Heart right ventricle (tissue), 16 donors: Measurements from ENCODE around the gene UNKL. TPM values are rescaled to one million over a fixed set of nuclear protein-coding genes. Genes with fewer than 3 reads are reported as not detected.
A peak's percentile ranks its signal among the peaks of the same experiment; 100 is the strongest.

Experiments
- ATAC-seq, 8 donors: fragments of 200-7000 bp; cut with Tn5 transposase; one replicate each; pipeline ENCODE4 v1.9.1; 2020; ENCODE audit warnings: mild to moderate bottlenecking in 8 of 8, moderate library complexity in 8 of 8, moderate number of reproducible peaks in 1 of 8
- DNase-seq, 2 donors: peaks; one replicate each; pipeline ENCODE4 v3.0.0-alpha.2; 2020
- H3K27ac ChIP-seq, 10 donors: fragments of 200-600 bp; sonication (generic) in 2 of 10; one replicate each; pipeline versions ENCODE4 v1.5.0 to v1.8.0; 2020 to 2022; ENCODE audit warnings: mild to moderate bottlenecking in 3 of 10
- H3K27me3 ChIP-seq, 7 donors: fragments of 200-600 bp; one replicate each; pipeline ENCODE4 v1.8.0; 2021 to 2022; ENCODE audit warnings: mild to moderate bottlenecking in 2 of 7
- H3K36me3 ChIP-seq, 9 donors: fragments of 200-600 bp; sonication (generic) in 1 of 9; one replicate each; pipeline versions ENCODE4 v1.5.0 to v1.8.0; 2020 to 2022; ENCODE audit warnings: mild to moderate bottlenecking in 2 of 9
- H3K4me1 ChIP-seq, 9 donors: fragments of 200-600 bp; sonication (generic) in 1 of 9; one replicate each; pipeline versions ENCODE4 v1.5.0 to v1.8.0; 2020 to 2022; ENCODE audit warnings: mild to moderate bottlenecking in 4 of 9
- H3K4me3 ChIP-seq, 10 donors: fragments of 200-600 bp; sonication (generic) in 2 of 10; one replicate each; pipeline versions ENCODE4 v1.5.0 to v1.8.0; 2020 to 2022; ENCODE audit warnings: mild to moderate bottlenecking in 7 of 10, moderate library complexity in 2 of 10
- H3K9me3 ChIP-seq, 11 donors: fragments of 200-600 bp in 10 of 11; sonication (generic) in 2 of 11; one replicate each; pipeline versions ENCODE4 v1.5.0 to v1.8.0; 2013 to 2022; ENCODE audit warnings: mild to moderate bottlenecking in 2 of 11, control low read depth in 1 of 11, moderate library complexity in 1 of 11
- WGBS, 2 donors: extraction: QIAGEN DNeasy Blood & Tissue Kit; methylation state at CpG; one replicate each; pipeline ENCODE4 v1.1.7; 2013; ENCODE audit warnings: inconsistent platforms in 1 of 2; 5-methylcytosine and 5-hydroxymethylcytosine counted together
- intact Hi-C, 10 donors: fragments of 100-400 bp; cut with DNase I; formaldehyde crosslinking; loops; one replicate each; pipeline versions ENCODE4 v1.11.1 to v1.14.2; 2022
- polyA plus RNA-seq, 2 donors: library from polyadenylated mRNA; stranded (reverse); fragments of 200-250 nt; gene quantifications; one replicate each; pipeline ENCODE4 v1.2.3, GENCODE V29; 2013
- total RNA-seq, 10 donors: library from RNA; stranded (reverse); fragmentation: NEBNext Ultra II Directional in 3 of 10; extraction: Animal tissue kit (Norgen Biotek cat#: 25700) in 3 of 10; gene quantifications; one replicate each; pipeline versions ENCODE4 v1.2.1 to v1.2.4, GENCODE V29; 2021 to 2023
- TF ChIP-seq, protein P1 (sequence below), 9 donors: fragments of 200-600 bp; sonication (generic) in 2 of 9; IDR thresholded peaks; one replicate each; pipeline versions ENCODE4 v1.5.0 to v1.8.0; 2021 to 2022; ENCODE audit warnings: antibody characterized with exemption in 9 of 9, mild to moderate bottlenecking in 5 of 9, moderate library complexity in 1 of 9
- donor health status: Arrhythmogenic right ventricular cardiomyopathy.
- donor health status: ischemic (EF 13 %, LVEDD 7.1; RV severe dilation, severe dysfunction).
- donor health status: healthy with polysubstance abuse.
- donor health status: DM: no; HTN: yes; CAD: no.
- donor health status: DM: no; HTN: no; CAD: no.
- donor health status: ischemic (EF 25% LVEDD 6.9; RV normal size, moderate dysfunction).
- donor health status: ischemic (EF 25% LVEDD 5.7; RV mildly dilated, moderate dysfunction).
- donor health status: healthy.
- donor health status: DM: yes; HTN: yes; CAD: no.
- donor health status: Ischemic cardiomyopathy.
- donor health status: ischemic (EF 35%, LVEDD 5.7; RV mildly dilated, moderate dysfunction).
- donor health status: nonischemic (EF 11% LVEDD 7.7; RV severe dilation, severe dysfunction).
- donor health status: DM: yes; HTN: yes; CAD: no.
- donor health status: PGD.
- donor health status: ischemic (EF 29% LVEDD 5.4; RV normal size, mild dysfunction).
- donor health status: nonischemic (EF 23%, LVEDD 6.1; RV moderate dilation, normal function).

The UNKL gene
- total and polyA plus RNA-seq, 12 donors: 3.3 to 20.4 (median 11.4) TPM

- whole genome bisulfite sequencing, 2 donors: 94 to 96% methylated on average over 7 of the region's 7 CpGs
- Histone ChIP-seq H3K27ac (no peak overlapping the region), H3K9me3 (no peaks in the 10 kb centered on the region), H3K4me3 (no peak overlapping the region), H3K36me3 (peaks cover 0 to 96% (median 25%) of the 10 kb centered on the region in 9 donors), H3K4me1 (no peaks in the 10 kb centered on the region), H3K27me3 (no peaks in the 10 kb centered on the region)
- TF ChIP-seq, protein P1, sequence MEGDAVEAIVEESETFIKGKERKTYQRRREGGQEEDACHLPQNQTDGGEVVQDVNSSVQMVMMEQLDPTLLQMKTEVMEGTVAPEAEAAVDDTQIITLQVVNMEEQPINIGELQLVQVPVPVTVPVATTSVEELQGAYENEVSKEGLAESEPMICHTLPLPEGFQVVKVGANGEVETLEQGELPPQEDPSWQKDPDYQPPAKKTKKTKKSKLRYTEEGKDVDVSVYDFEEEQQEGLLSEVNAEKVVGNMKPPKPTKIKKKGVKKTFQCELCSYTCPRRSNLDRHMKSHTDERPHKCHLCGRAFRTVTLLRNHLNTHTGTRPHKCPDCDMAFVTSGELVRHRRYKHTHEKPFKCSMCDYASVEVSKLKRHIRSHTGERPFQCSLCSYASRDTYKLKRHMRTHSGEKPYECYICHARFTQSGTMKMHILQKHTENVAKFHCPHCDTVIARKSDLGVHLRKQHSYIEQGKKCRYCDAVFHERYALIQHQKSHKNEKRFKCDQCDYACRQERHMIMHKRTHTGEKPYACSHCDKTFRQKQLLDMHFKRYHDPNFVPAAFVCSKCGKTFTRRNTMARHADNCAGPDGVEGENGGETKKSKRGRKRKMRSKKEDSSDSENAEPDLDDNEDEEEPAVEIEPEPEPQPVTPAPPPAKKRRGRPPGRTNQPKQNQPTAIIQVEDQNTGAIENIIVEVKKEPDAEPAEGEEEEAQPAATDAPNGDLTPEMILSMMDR (IDR thresholded peaks at IDR 0.05): no peak
- DNase-seq (no peak), ATAC-seq (no peak)
- intact Hi-C loops: no loop called here
Observed at GRCh38 chr16:1389762-1390161, 24.7 kb downstream of the UNKL start.

DNA sequence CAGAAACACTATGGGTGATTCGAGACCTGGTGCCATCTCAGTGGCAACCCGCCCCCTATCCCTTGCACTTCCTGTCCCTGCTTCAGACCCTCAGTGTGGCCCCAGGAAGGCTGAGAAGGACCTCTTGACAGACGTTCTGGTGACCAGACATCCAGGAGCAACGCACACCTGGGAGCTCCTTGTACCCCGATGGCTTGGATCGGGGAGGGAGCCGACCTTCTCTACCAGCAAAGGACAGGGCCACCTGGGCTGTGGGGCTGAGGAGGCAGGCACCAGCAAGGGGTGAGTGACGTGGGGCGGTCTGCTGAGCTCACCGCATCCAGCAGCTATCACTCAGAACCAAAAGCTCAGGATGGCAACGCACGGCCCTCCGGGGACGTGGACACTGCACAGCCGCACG, 27.2 kb downstream of the UNKL start:
- no peak for ATAC-seq
- Histone ChIP-seq H3K4me3 (no peak overlapping the region), H3K4me1 (no peaks in the 10 kb centered on the region), H3K36me3 (peaks cover 0 to 96% (median 9%) of the 10 kb centered on the region in 9 donors), H3K9me3 (no peaks in the 10 kb centered on the region), H3K27ac (no peak overlapping the region), H3K27me3 (no peaks in the 10 kb centered on the region)
- no peak for DNase-seq
- WGBS, 2 donors: 94% methylated on average over 16 of the region's 16 CpGs
- intact Hi-C loops: no loop called here
- TF ChIP-seq, protein P1 (IDR thresholded peaks at IDR 0.05): no peak

DNA sequence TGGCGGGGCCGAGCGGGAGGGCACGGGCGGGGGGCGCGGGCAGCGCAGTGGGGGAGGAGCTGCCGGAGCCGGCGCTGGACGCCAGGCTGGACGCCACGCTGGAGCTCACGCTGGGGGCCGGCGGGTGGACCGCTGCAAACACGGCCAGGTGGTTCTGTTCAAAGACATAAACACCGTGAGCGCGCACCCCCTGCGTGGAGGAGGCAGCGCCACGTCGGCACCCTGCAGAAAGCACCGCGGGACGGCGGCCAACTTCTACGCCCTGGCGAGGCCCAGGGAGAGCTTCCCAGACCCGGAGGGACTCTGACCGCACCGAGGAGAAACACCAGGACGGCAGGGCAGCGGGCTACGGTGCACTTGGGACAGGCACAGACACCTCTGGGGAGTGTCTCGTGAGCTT, 29.3 kb downstream of the UNKL start:
- peaks cover 0 to 2% (median 0%) of the 10 kb centered on the region in 9 donors for H3K4me1 ChIP-seq
- H3K9me3 ChIP-seq: no peaks in the 10 kb centered on the region
- peak in 1 of 8 donors; percentile 5 for ATAC-seq
- DNase-seq: no peak
- WGBS, 2 donors: 96 to 97% methylated on average over 39 of the region's 39 CpGs
- intact Hi-C loops: no loop called here
- H3K27me3 ChIP-seq: no peaks in the 10 kb centered on the region
- TF ChIP-seq, protein P1 (IDR thresholded peaks at IDR 0.05): no peak
- no peak overlapping the region for H3K4me3 ChIP-seq
- H3K27ac ChIP-seq: no peak overlapping the region
- H3K36me3 ChIP-seq: peaks cover 0 to 96% (median 11%) of the 10 kb centered on the region in 9 donors

DNA sequence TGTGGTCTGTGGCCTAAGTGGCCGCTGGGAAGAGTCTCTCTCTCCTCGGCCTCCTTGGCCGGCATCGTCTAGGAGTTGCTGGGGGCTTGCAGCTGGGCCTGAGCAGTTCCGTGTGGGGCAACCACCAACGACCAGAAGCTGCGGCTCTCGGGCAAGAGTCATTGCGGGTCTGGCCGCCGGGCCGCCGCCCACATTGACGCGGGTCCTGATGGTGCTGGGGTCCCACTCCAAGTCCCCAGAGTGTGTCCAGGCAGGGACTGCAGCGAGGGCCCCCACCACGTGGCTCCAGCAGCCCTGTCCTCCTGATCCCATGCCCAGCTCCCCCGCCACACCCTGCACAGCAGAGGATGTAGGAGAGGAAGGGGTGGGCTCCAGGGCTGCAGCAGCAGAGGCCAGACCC, 30.9 kb downstream of the UNKL start:
- Histone ChIP-seq H3K27me3 (no peaks in the 10 kb centered on the region), H3K27ac (no peak overlapping the region), H3K9me3 (no peaks in the 10 kb centered on the region), H3K36me3 (peaks cover 0 to 80% (median 9%) of the 10 kb centered on the region in 9 donors), H3K4me3 (no peak overlapping the region), H3K4me1 (peaks cover 3 to 16% (median 8%) of the 10 kb centered on the region in 9 donors)
- intact Hi-C loops: no loop called here
- 92 to 94% methylated on average over 18 of the region's 18 CpGs for WGBS, 2 donors
- TF ChIP-seq, protein P1 (IDR thresholded peaks at IDR 0.05): no peak
- no peak for ATAC-seq
- no peak for DNase-seq
